ENCODE results near the gene CMSS1. TPM values are rescaled to one million over a fixed set of nuclear protein-coding genes. Genes with fewer than 3 reads are reported as not detected.
"Not testable (repeated sequence)": the region's sequence is repeated elsewhere in the genome, so short reads cannot be mapped to it uniquely, and the experiment has no call there.

CMSS1 gene
- total RNA-seq, 2 donors from 2014 or later: 88.5 to 101 TPM

GRCh38 chr3:100209948-100210771 is 392.5 kb downstream of the CMSS1 start:
- Mint-ChIP-seq H3K27ac (peak overlapping the region; percentile 86), H3K4me3 (peak overlapping the region; percentile 49 to 75), H3K27me3 (ENCODE audit: low read depth) (no peaks in the 10 kb centered on the region), H3K9me3 (no peaks in the 10 kb centered on the region), H3K36me3 (ENCODE audit: insufficient read depth in 2 of 2) (peaks cover 0 to 2% of the 10 kb centered on the region in 2 donors), H3K4me1 (ENCODE audit: low read depth) (peaks cover 20% of the 10 kb centered on the region)
- peak; percentile 96 for ATAC-seq (replicated peaks in 1 of 2)
- DNase-seq: peak in 1 of 2 donors; percentile 10

GRCh38 chr3:100210772-100211135 is 393.1 kb downstream of the CMSS1 start:
- H3K9me3 Mint-ChIP-seq: no peaks in the 10 kb centered on the region
- H3K27me3 Mint-ChIP-seq (ENCODE audit: low read depth): no peaks in the 10 kb centered on the region
- no peak overlapping the region for H3K27ac Mint-ChIP-seq
- H3K4me1 Mint-ChIP-seq (ENCODE audit: low read depth): peaks cover 20% of the 10 kb centered on the region
- ATAC-seq (replicated peaks in 1 of 2) (peak in 1 of 2 donors; percentile 28), DNase-seq (no peak)
- peak overlapping the region in 1 of 2 donors; percentile 75 for H3K4me3 Mint-ChIP-seq
- H3K36me3 Mint-ChIP-seq (ENCODE audit: insufficient read depth in 2 of 2): peaks cover 0 to 2% of the 10 kb centered on the region in 2 donors

DNA sequence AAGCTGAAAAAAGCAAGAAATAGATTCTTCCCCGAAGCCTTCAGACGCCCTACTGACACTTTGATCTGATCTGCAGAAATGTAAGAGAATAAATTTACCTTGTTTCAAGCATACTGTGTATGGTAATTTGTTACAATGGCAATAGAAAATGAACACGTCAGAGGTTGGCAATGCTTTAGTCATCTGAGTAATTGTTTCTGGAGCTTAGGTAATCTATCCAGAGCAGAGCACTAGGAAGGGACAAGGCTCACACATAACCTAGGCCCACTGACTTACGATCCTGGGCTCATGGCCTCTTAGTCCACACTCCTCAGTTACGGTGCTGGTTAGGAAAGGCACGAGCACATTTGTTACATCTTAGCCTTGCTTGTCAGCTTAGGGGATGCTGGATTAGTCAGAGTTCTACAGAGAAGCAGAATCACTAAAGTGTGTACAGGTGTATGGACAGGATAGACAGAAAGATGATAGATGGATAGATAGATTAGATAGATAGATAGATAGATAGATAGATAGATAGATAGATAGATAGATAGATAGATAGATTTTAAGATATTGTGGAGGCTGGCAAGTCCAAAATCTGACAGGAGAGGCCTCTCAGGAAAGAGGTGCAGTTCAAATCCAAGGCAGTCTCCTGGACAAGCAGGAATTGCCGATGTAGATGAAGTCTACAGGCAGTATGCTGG is 396.4 kb downstream of the CMSS1 start:
- Mint-ChIP-seq H3K36me3 (ENCODE audit: insufficient read depth in 2 of 2) (peaks cover 2 to 6% of the 10 kb centered on the region in 2 donors), H3K27me3 (ENCODE audit: low read depth) (peaks cover 6% of the 10 kb centered on the region), H3K27ac (no peak overlapping the region), H3K9me3 (peaks cover 2 to 3% of the 10 kb centered on the region in 2 donors), H3K4me3 (no peak overlapping the region), H3K4me1 (ENCODE audit: low read depth) (peaks cover 20% of the 10 kb centered on the region)
- no peak for DNase-seq
- no peak for ATAC-seq (replicated peaks in 1 of 2)

- no peak overlapping the region for H3K4me3 Mint-ChIP-seq
- H3K4me1 Mint-ChIP-seq (ENCODE audit: low read depth): peaks cover 17% of the 10 kb centered on the region
Observed at GRCh38 chr3:100214574-100214964, 396.9 kb downstream of the CMSS1 start.

DNA sequence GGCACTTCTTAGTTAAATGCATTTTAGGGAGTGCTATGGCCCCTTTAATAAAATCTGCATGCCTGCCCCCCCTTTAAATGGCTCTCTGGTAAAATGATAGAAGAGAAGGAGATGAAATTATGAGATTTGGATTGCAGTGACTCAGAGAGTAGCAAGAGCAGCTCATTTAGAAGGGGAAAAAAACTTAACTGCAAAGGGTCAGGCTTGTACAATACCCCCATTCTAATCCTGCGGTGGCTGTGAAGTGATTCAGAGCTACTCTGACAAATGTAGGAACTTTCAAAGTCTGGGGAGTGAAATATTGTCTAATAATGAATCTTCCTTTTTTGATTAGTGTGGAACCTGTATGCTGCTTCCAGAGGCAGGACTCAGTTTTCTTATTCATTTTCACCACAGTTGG is 399.1 kb downstream of the CMSS1 start:
- Mint-ChIP-seq H3K36me3 (ENCODE audit: insufficient read depth in 2 of 2) (peaks cover 7% of the 10 kb centered on the region in 2 donors), H3K9me3 (peaks cover 3 to 5% of the 10 kb centered on the region in 2 donors), H3K4me3 (no peak overlapping the region), H3K27ac (no peak overlapping the region), H3K4me1 (ENCODE audit: low read depth) (no peaks in the 10 kb centered on the region), H3K27me3 (ENCODE audit: low read depth) (peaks cover 6% of the 10 kb centered on the region)
- ATAC-seq (replicated peaks in 1 of 2) (no peak), DNase-seq (no peak)

More at GRCh38 chr3:100214574-100214964, 396.9 kb downstream of the CMSS1 start:
- Mint-ChIP-seq H3K27me3 (ENCODE audit: low read depth) (peaks cover 6% of the 10 kb centered on the region), H3K27ac (no peak overlapping the region), H3K9me3 (peaks cover 3 to 5% of the 10 kb centered on the region in 2 donors), H3K36me3 (ENCODE audit: insufficient read depth in 2 of 2) (peaks cover 7 to 8% of the 10 kb centered on the region in 2 donors)
- no peak for ATAC-seq (replicated peaks in 1 of 2)
- DNase-seq: no peak

DNA sequence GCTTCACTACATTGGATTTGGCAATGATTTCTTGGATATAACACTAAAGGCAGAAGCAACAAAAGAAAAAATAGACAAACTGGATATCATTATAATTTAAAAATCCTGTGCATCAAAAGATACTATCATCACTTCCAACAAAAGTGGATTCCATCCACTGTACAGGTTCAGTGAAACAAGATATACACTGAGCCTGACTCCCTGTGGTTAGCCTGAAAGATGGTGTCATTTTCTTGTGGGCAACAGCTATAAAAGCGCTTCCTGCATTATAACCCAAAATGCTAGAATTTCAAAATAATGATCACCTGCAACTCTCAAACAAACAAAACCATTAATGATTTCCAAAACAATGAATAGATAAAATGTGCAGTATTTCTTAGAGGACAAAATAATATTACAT is 403.5 kb downstream of the CMSS1 start:
- Mint-ChIP-seq H3K4me1 (ENCODE audit: low read depth) (no peaks in the 10 kb centered on the region), H3K36me3 (ENCODE audit: insufficient read depth in 2 of 2) (peaks cover 7% of the 10 kb centered on the region in 2 donors), H3K9me3 (peaks cover 3 to 5% of the 10 kb centered on the region in 2 donors), H3K4me3 (no peak overlapping the region), H3K27ac (no peak overlapping the region), H3K27me3 (ENCODE audit: low read depth) (peaks cover 6% of the 10 kb centered on the region)
- no peak for DNase-seq
- ATAC-seq (replicated peaks in 1 of 2): no peak

DNA sequence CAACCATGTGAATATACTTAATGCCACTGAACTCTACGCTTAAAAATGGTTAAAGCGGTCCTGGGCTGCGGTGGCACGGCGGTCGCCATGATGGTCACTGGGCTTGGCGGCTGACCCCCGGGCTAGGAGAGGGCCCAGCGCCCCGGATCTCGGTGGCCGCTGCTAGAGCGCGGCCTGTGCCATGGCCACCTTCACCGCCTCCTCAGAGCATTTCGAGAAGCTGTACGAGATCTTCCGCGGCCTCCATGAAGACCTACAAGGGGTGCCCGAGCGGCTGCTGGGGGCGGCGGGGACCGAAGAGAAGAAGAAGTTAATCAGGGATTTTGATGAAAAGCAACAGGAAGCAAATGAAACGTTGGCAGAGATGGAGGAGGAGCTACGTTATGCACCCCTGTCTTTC is 407.5 kb downstream of the CMSS1 start:
- DNase-seq: no peak
- Mint-ChIP-seq H3K27me3 (ENCODE audit: low read depth) (no peaks in the 10 kb centered on the region), H3K36me3 (ENCODE audit: insufficient read depth in 2 of 2) (no peaks in the 10 kb centered on the region), H3K4me3 (no peak overlapping the region), H3K4me1 (ENCODE audit: low read depth) (no peaks in the 10 kb centered on the region), H3K27ac (no peak overlapping the region), H3K9me3 (no peaks in the 10 kb centered on the region)
- no peak for ATAC-seq (replicated peaks in 1 of 2)

DNA sequence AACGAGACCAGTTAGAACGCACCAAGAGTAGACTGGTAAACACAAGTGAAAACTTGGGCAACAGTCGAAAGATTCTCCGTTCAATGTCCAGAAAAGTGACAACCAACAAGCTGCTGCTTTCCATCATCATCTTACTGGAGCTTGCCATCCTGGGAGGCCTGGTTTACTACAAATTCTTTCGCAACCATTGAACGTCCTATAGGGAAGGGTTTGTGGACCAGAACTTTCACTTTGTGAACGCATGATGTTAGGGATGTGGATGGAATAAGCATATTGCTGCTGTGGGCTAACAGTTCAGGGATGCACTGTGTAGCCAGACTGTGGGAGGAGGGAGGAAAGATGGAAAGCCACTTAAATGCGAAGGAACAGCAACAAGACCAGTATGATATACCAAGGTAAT is 408.2 kb downstream of the CMSS1 start:
- no peak overlapping the region for H3K4me3 Mint-ChIP-seq
- no peak overlapping the region for H3K27ac Mint-ChIP-seq
- H3K27me3 Mint-ChIP-seq (ENCODE audit: low read depth): no peaks in the 10 kb centered on the region
- H3K36me3 Mint-ChIP-seq (ENCODE audit: insufficient read depth in 2 of 2): no peaks in the 10 kb centered on the region
- no peaks in the 10 kb centered on the region for H3K4me1 Mint-ChIP-seq (ENCODE audit: low read depth)
- ATAC-seq (replicated peaks in 1 of 2) (no peak), DNase-seq (no peak)
- H3K9me3 Mint-ChIP-seq: no peaks in the 10 kb centered on the region

- no peak overlapping the region for H3K4me3 Mint-ChIP-seq
- no peaks in the 10 kb centered on the region for H3K9me3 Mint-ChIP-seq
- no peak for DNase-seq
- H3K27ac Mint-ChIP-seq: no peak overlapping the region
- no peak for ATAC-seq (replicated peaks in 1 of 2)
- H3K27me3 Mint-ChIP-seq (ENCODE audit: low read depth): no peaks in the 10 kb centered on the region
- H3K4me1 Mint-ChIP-seq (ENCODE audit: low read depth): no peaks in the 10 kb centered on the region
- no peaks in the 10 kb centered on the region for H3K36me3 Mint-ChIP-seq (ENCODE audit: insufficient read depth in 2 of 2)
Observed at GRCh38 chr3:100226712-100227429, 409.2 kb downstream of the CMSS1 start.

- Mint-ChIP-seq H3K27ac (no peak overlapping the region), H3K9me3 (no peaks in the 10 kb centered on the region), H3K4me1 (ENCODE audit: low read depth) (no peaks in the 10 kb centered on the region), H3K27me3 (ENCODE audit: low read depth) (no peaks in the 10 kb centered on the region), H3K4me3 (no peak overlapping the region), H3K36me3 (ENCODE audit: insufficient read depth in 2 of 2) (no peaks in the 10 kb centered on the region)
- ATAC-seq (replicated peaks in 1 of 2): no peak
- no peak for DNase-seq
Observed at GRCh38 chr3:100227511-100227921, 409.9 kb downstream of the CMSS1 start.

- Mint-ChIP-seq H3K36me3 (ENCODE audit: insufficient read depth in 2 of 2) (no peaks in the 10 kb centered on the region), H3K4me3 (no peak overlapping the region), H3K27me3 (ENCODE audit: low read depth) (no peaks in the 10 kb centered on the region), H3K9me3 (no peaks in the 10 kb centered on the region), H3K27ac (no peak overlapping the region), H3K4me1 (ENCODE audit: low read depth) (no peaks in the 10 kb centered on the region)
- ATAC-seq (replicated peaks in 1 of 2) (peak in 1 of 2 donors; percentile 25), DNase-seq (no peak)
Observed at GRCh38 chr3:100228247-100228646, 410.6 kb downstream of the CMSS1 start.

GRCh38 chr3:100229188-100229587 is 411.5 kb downstream of the CMSS1 start:
- H3K27ac Mint-ChIP-seq; H3K9me3 Mint-ChIP-seq; ATAC-seq (replicated peaks in 1 of 2): not testable (repeated sequence)

GRCh38 chr3:100230710-100231109 is 413.0 kb downstream of the CMSS1 start:
- ATAC-seq (replicated peaks in 1 of 2) (no peak), DNase-seq (no peak)
- H3K9me3 Mint-ChIP-seq: no peaks in the 10 kb centered on the region
- no peaks in the 10 kb centered on the region for H3K27me3 Mint-ChIP-seq (ENCODE audit: low read depth)
- H3K4me3 Mint-ChIP-seq: no peak overlapping the region
- H3K4me1 Mint-ChIP-seq (ENCODE audit: low read depth): no peaks in the 10 kb centered on the region
- H3K27ac Mint-ChIP-seq: no peak overlapping the region
- H3K36me3 Mint-ChIP-seq (ENCODE audit: insufficient read depth in 2 of 2): no peaks in the 10 kb centered on the region

More at GRCh38 chr3:100229188-100229587, 411.5 kb downstream of the CMSS1 start:
- H3K36me3 Mint-ChIP-seq (ENCODE audit: insufficient read depth in 2 of 2); H3K4me3 Mint-ChIP-seq; H3K4me1 Mint-ChIP-seq (ENCODE audit: low read depth); H3K27me3 Mint-ChIP-seq (ENCODE audit: low read depth); DNase-seq: not testable (repeated sequence)
